ENCODE measurements around the gene GPR146.

GRCh38 chr7:1021366-1021765 lies 23.0 kb upstream of the GPR146 start:
- TF ChIP-seq EZH2 (IDR thresholded peaks at IDR 0.05; ENCODE audit: insufficient read depth, low read length) (no peak), CTCF (IDR thresholded peaks at IDR 0.05; ENCODE audit: insufficient read depth, low read depth, low read length) (no peak)

All from astrocyte (in vitro differentiated cells and primary cell).